Vagina (tissue), 2 donors: Measurements from ENCODE around the gene NAB1.

ENCODE experiments used
- CTCF ChIP-seq, 3 experiments: fragments of 450-650 bp in 2 of 3; fragments of 200-600 bp in 1 of 3; sonication (generic) in 1 of 3; IDR thresholded peaks; one replicate each; pipeline ENCODE4 v1.5.1; 2017 to 2019; ENCODE audit warnings: antibody characterized with exemption in 3 of 3, mild to moderate bottlenecking in 2 of 3, moderate library complexity in 2 of 3
- POLR2A ChIP-seq, 2 donors: fragments of 450-650 bp; IDR thresholded peaks; one replicate each; pipeline ENCODE4 v1.6.1; 2017; ENCODE audit warnings: antibody characterized with exemption in 2 of 2, mild to moderate bottlenecking in 2 of 2, moderate library complexity in 2 of 2
- POLR2AphosphoS5 ChIP-seq, 2 donors: sonication (generic); formaldehyde crosslinking; IDR thresholded peaks; one replicate each; pipeline ENCODE4 v1.9.0; 2017; ENCODE audit warnings: antibody characterized with exemption in 2 of 2, mild to moderate bottlenecking in 2 of 2, low read depth in 1 of 2; ENCODE audit not compliant: insufficient read depth in 1 of 2

DNA sequence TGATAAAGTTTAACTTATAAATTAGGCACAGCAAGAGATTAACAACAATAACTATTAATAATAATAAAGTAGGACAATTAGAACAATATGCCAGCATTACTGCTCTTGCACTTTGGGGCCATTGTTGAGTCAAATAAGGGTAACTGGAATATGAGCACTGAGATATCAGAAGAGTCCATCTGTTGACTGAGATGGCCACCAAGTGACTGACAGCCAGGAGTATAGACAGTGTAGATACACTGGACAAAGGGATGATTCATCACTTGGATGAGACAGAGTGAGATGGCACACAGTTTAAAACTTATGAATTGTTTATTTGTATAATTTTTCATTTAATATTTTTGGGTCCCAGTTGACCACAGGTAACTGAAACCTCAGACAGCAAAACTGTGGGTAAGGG lies 20.0 kb downstream of the NAB1 start:
- no peak for TF ChIP-seq POLR2A (IDR thresholded peaks at IDR 0.05)
- no peak for TF ChIP-seq CTCF (IDR thresholded peaks at IDR 0.05)
- TF ChIP-seq POLR2AphosphoS5 (IDR thresholded peaks at IDR 0.05; ENCODE audit: insufficient read depth in 1 of 2, low read depth in 1 of 2): no peak
